AG09309 (cell line): ENCODE data around the gene UGT3A2.
"Not testable (repeated sequence)": the region's sequence is repeated elsewhere in the genome, so short reads cannot be mapped to it uniquely, and the experiment has no call there.

Experiments
- DNase-seq: peaks from one replicate; pipeline ENCODE4 v3.0.0-alpha.2; 2010; ENCODE audit warnings: low read depth
- H3K4me3 ChIP-seq: 2 replicates; pipeline ENCODE4 v1.5.1; 2011; ENCODE audit warnings: mild to moderate bottlenecking, low read depth, low read length, moderate library complexity; ENCODE audit not compliant: control insufficient read depth
- CTCF ChIP-seq: IDR thresholded peaks from 2 replicates; pipeline ENCODE4 v1.5.1; 2011; ENCODE audit warnings: mild to moderate bottlenecking, low read depth, low read length, inconsistent platforms; ENCODE audit not compliant: insufficient read depth, control insufficient read depth; ENCODE audit errors: missing control alignments

The UGT3A2 gene

GRCh38 chr5:36041537-36041845, 25.2 kb downstream of the UGT3A2 start:
- H3K4me3 ChIP-seq = no peak overlapping the region
- no peak for TF ChIP-seq CTCF
- DNase-seq = no peak

GRCh38 chr5:36040651-36041536, 25.8 kb downstream of the UGT3A2 start:
- H3K4me3 ChIP-seq = no peak overlapping the region
- no peak for TF ChIP-seq CTCF
- no peak for DNase-seq

GRCh38 chr5:36035696-36036095, 31.0 kb downstream of the UGT3A2 start:
- no peak overlapping the region for H3K4me3 ChIP-seq
- no peak for DNase-seq
- no peak for TF ChIP-seq CTCF

GRCh38 chr5:36034536-36035134, 32.0 kb downstream of the UGT3A2 start:
- DNase-seq, H3K4me3 ChIP-seq: not testable (repeated sequence)

GRCh38 chr5:36033486-36033885, 33.2 kb downstream of the UGT3A2 start:
- H3K4me3 ChIP-seq = no peak overlapping the region
- DNase-seq = no peak
- no peak for TF ChIP-seq CTCF

- no peak overlapping the region for H3K4me3 ChIP-seq
- no peak for TF ChIP-seq CTCF
- DNase-seq = no peak
These were observed 33.6 kb downstream of the UGT3A2 start for GRCh38 chr5:36033047-36033446.

- TF ChIP-seq CTCF = no peak
- no peak for DNase-seq
- no peak overlapping the region for H3K4me3 ChIP-seq
These were observed 35.5 kb downstream of the UGT3A2 start for GRCh38 chr5:36031223-36031622.
